Trophoblast cell (in vitro differentiated cells and primary cell): ENCODE data around the gene SND1.
A peak's percentile ranks its signal among the peaks of the same experiment; 100 is the strongest.
"Not testable (repeated sequence)": the region's sequence is repeated elsewhere in the genome, so short reads cannot be mapped to it uniquely, and the experiment has no call there.

Experiments
- DNase-seq, 2 donors: peaks; one replicate each; pipeline ENCODE4 v3.0.0-alpha.2; 2016
- H2AFZ ChIP-seq: 2 replicates; pipeline ENCODE4 v1.6.1; 2013; ENCODE audit warnings: low read length, moderate library complexity, mild to moderate bottlenecking; ENCODE audit not compliant: insufficient read depth, poor library complexity
- H2AK5ac ChIP-seq: 2 replicates; pipeline ENCODE4 v1.6.1; 2013; ENCODE audit warnings: mild to moderate bottlenecking, low read length
- H2BK120ac ChIP-seq: 2 replicates; pipeline ENCODE4 v1.6.1; 2013; ENCODE audit warnings: low read length, mild to moderate bottlenecking, moderate library complexity; ENCODE audit not compliant: insufficient read depth, poor library complexity
- H2BK12ac ChIP-seq: 2 replicates; pipeline ENCODE4 v1.6.1; 2013; ENCODE audit warnings: mild to moderate bottlenecking, low read length, moderate library complexity
- H2BK5ac ChIP-seq: 2 replicates; pipeline ENCODE4 v1.6.1; 2013; ENCODE audit warnings: low read length, low read depth, moderate library complexity, mild to moderate bottlenecking; ENCODE audit not compliant: poor library complexity
- H3K14ac ChIP-seq: 2 replicates; pipeline ENCODE4 v1.6.1; 2013; ENCODE audit warnings: mild to moderate bottlenecking, low read length
- H3K18ac ChIP-seq: 2 replicates; pipeline ENCODE4 v1.6.1; 2013; ENCODE audit warnings: mild to moderate bottlenecking, low read length
- H3K23ac ChIP-seq: 2 replicates; pipeline ENCODE4 v1.6.1; 2013; ENCODE audit warnings: low read length
- H3K27ac ChIP-seq: 2 replicates; pipeline ENCODE4 v1.5.1; 2013; ENCODE audit warnings: low read depth, mild to moderate bottlenecking, inconsistent platforms, low read length, moderate library complexity
- H3K27me3 ChIP-seq: 2 replicates; pipeline ENCODE4 v1.6.1; 2013; ENCODE audit warnings: inconsistent platforms, mild to moderate bottlenecking, low read length, moderate library complexity; ENCODE audit not compliant: insufficient read depth
- H3K36me3 ChIP-seq, 2 experiments: 1 replicate in 1 of 2; 2 replicates in 1 of 2; pipeline ENCODE4 v1.6.1; 2013; ENCODE audit warnings: low read length in 2 of 2, mild to moderate bottlenecking in 2 of 2, moderate library complexity in 1 of 2; ENCODE audit not compliant: insufficient read depth in 2 of 2, control insufficient read depth in 1 of 2
- H3K4ac ChIP-seq: 2 replicates; pipeline ENCODE4 v1.6.1; 2013; ENCODE audit warnings: low read depth, mild to moderate bottlenecking, low read length, moderate library complexity
- H3K4me1 ChIP-seq, 2 experiments: 1 replicate in 1 of 2; 2 replicates in 1 of 2; pipeline ENCODE4 v1.6.1; 2013; ENCODE audit warnings: low read length in 2 of 2, mild to moderate bottlenecking in 2 of 2, moderate library complexity in 1 of 2; ENCODE audit not compliant: insufficient read depth in 2 of 2, control insufficient read depth in 1 of 2
- H3K4me2 ChIP-seq: 2 replicates; pipeline ENCODE4 v1.6.1; 2013; ENCODE audit warnings: inconsistent platforms, mild to moderate bottlenecking, low read length, moderate library complexity
- H3K4me3 ChIP-seq: 2 replicates; pipeline ENCODE4 v1.5.1; 2013; ENCODE audit warnings: mild to moderate bottlenecking, low read depth, low read length, inconsistent platforms
- H3K79me1 ChIP-seq: one replicate; pipeline ENCODE4 v1.6.1; 2013; ENCODE audit warnings: low read length
- H3K79me2 ChIP-seq: 2 replicates; pipeline ENCODE4 v1.6.1; 2013; ENCODE audit warnings: low read length, mild to moderate bottlenecking; ENCODE audit not compliant: control insufficient read depth, insufficient read depth, poor library complexity
- H3K9ac ChIP-seq: 2 replicates; pipeline ENCODE4 v1.6.1; 2013; ENCODE audit warnings: mild to moderate bottlenecking, low read length
- H3K9me3 ChIP-seq: 2 replicates; pipeline ENCODE4 v1.6.1; 2013; ENCODE audit warnings: low read depth, mild to moderate bottlenecking, control low read depth, inconsistent platforms, low read length; ENCODE audit not compliant: insufficient read depth
- H4K12ac ChIP-seq: 2 replicates; pipeline ENCODE4 v1.6.1; 2013; ENCODE audit warnings: low read depth, mild to moderate bottlenecking, low read length, moderate library complexity
- H4K8ac ChIP-seq: 2 replicates; pipeline ENCODE4 v1.6.1; 2013; ENCODE audit warnings: low read depth, mild to moderate bottlenecking, low read length, moderate library complexity
- H4K91ac ChIP-seq: one replicate; pipeline ENCODE4 v1.6.1; 2013; ENCODE audit warnings: low read depth, mild to moderate bottlenecking, low read length, moderate library complexity
- WGBS: extraction: QIAGEN DNeasy Blood & Tissue Kit; methylation state at CpG from one replicate; pipeline ENCODE4 v1.1.7; 2013; ENCODE audit warnings: missing lambda C conversion rate; ENCODE audit not compliant: insufficient read length, insufficient coverage; ENCODE audit errors: extremely low coverage; 5-methylcytosine and 5-hydroxymethylcytosine counted together

Gene SND1

DNA sequence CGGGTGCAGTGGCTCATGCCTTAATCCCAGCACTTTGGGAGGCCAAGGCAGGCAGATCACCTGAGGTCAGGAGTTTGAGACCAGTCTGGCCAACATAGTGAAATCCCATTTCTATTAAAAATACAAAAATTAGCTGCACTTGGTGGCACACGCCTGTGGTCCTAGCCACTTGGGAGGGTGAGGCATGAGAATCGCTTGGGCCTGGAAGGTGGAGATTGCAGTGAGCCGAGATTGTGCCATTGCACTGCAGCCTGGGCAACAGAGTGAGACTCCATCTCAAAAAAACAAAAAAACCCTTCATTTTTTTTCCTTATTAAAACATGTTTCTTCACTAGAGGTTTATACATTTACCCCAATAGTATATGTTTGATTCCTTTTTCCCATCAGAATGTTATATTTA lies 22.9 kb downstream of the SND1 start:
- H3K4me2 ChIP-seq: not testable (repeated sequence)

DNA sequence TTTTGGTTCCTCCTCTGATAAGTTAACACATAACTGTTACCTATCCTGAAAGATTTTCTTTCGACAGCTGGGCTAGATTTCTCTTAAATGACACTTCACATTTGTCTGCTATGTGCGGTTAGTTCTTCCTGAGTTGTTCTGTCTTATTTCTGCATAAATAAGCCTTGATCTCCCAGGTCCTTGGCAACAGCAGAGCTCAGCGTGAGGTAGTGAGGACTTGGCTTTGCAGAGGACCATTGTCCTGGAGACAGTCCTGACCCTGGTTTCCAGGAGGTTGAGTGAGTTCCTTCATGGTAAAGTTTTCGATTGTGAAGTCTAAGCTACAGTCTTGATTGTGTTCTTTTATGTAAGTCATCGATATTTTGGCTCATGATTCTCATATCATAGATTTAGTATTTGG lies 23.7 kb downstream of the SND1 start:
- no peak overlapping the region for H3K23ac ChIP-seq
- no peak overlapping the region for H4K12ac ChIP-seq
- no peaks in the 10 kb centered on the region for H3K27me3 ChIP-seq
- no peak overlapping the region for H2BK12ac ChIP-seq
- H3K18ac ChIP-seq: no peak overlapping the region
- H3K4me3 ChIP-seq: no peak overlapping the region
- no peak for DNase-seq
- H3K4ac ChIP-seq: peak overlapping the region; percentile 4
- H3K79me1 ChIP-seq: no peaks in the 10 kb centered on the region
- no peak overlapping the region for H3K27ac ChIP-seq
- H3K36me3 ChIP-seq: peaks cover 3 to 6% of the 10 kb centered on the region in 2 experiments
- H4K8ac ChIP-seq: no peak overlapping the region
- H2BK5ac ChIP-seq: no peak overlapping the region
- H3K4me1 ChIP-seq: peaks cover 0 to 8% of the 10 kb centered on the region in 2 experiments
- H3K9me3 ChIP-seq: no peaks in the 10 kb centered on the region
- H4K91ac ChIP-seq: no peak overlapping the region
- no peak overlapping the region for H2AK5ac ChIP-seq
- H2BK120ac ChIP-seq: no peak overlapping the region
- H3K4me2 ChIP-seq: no peak overlapping the region
- no peak overlapping the region for H3K9ac ChIP-seq
- H3K79me2 ChIP-seq: no peaks in the 10 kb centered on the region
- no peak overlapping the region for H3K14ac ChIP-seq
- no peak overlapping the region for H2AFZ ChIP-seq
- WGBS: no CpG with 5 or more reads among the region's 5 CpGs

More for the DNA sequence above, 22.9 kb downstream of the SND1 start:
- not testable (repeated sequence) for H2AK5ac ChIP-seq, H3K9me3 ChIP-seq, H4K91ac ChIP-seq, H3K27ac ChIP-seq, H3K27me3 ChIP-seq, DNase-seq, H4K8ac ChIP-seq, H3K18ac ChIP-seq, H3K9ac ChIP-seq, H2BK12ac ChIP-seq, H3K36me3 ChIP-seq, H3K79me2 ChIP-seq, H3K14ac ChIP-seq, H2AFZ ChIP-seq, H3K79me1 ChIP-seq, H3K4me3 ChIP-seq, H2BK5ac ChIP-seq, H4K12ac ChIP-seq, H3K23ac ChIP-seq, H3K4me1 ChIP-seq, H2BK120ac ChIP-seq
- WGBS: no CpG with 5 or more reads among the region's 4 CpGs
- H3K4ac ChIP-seq: peak overlapping the region; percentile 37

DNA sequence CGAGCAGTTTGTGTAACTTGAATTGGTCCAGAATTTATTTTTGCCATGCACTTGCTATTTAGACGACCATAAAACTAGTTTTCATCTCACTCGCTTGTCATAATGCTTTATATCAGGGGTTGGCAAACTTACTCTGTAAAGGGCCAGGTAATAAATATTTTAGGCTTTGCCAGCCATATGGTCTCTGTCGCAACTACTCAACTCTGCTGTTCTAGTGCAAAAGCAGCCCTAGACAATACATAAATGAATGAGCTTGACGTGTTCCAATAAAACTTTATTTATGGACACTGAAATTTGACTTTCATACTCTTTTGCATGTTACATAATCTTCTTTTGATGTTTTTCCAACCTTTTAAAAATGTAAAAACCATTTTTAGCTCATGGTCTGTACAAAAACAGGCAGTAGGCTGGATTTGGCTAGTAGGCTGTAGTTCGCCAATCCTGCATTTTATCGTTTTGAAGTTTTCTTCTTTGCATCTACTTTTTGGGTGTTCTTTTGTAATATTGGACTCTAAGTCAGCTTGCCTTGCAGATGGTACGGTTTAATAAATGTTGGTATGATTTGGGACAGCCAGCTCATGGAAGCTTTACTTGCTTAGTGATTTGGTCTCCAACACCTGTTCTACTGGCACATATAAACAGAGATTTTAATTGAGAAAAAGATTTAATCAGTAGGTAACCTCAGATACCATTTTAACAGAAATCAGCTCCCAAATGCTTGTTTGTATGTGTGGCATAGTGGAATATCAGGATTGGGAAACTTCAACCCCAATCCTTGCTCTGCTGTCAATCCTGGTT lies 25.6 kb downstream of the SND1 start:
- no peak overlapping the region for H4K12ac ChIP-seq
- no peak overlapping the region for H3K18ac ChIP-seq
- H3K79me2 ChIP-seq: peaks cover 2% of the 10 kb centered on the region
- H2BK120ac ChIP-seq: no peak overlapping the region
- H3K4me3 ChIP-seq: no peak overlapping the region
- H2AK5ac ChIP-seq: no peak overlapping the region
- no peak overlapping the region for H2AFZ ChIP-seq
- no peak overlapping the region for H3K23ac ChIP-seq
- no peaks in the 10 kb centered on the region for H3K9me3 ChIP-seq
- H3K27ac ChIP-seq: no peak overlapping the region
- DNase-seq: no peak
- no peak overlapping the region for H3K4me2 ChIP-seq
- peaks cover 3 to 4% of the 10 kb centered on the region in 2 experiments for H3K36me3 ChIP-seq
- H3K4me1 ChIP-seq: peaks cover 0 to 8% of the 10 kb centered on the region in 2 experiments
- H4K8ac ChIP-seq: no peak overlapping the region
- H3K27me3 ChIP-seq: no peaks in the 10 kb centered on the region
- no peaks in the 10 kb centered on the region for H3K79me1 ChIP-seq
- no peak overlapping the region for H3K4ac ChIP-seq
- H3K9ac ChIP-seq: no peak overlapping the region
- WGBS: no CpG with 5 or more reads among the region's 8 CpGs
- no peak overlapping the region for H2BK5ac ChIP-seq
- H2BK12ac ChIP-seq: no peak overlapping the region
- H3K14ac ChIP-seq: no peak overlapping the region
- no peak overlapping the region for H4K91ac ChIP-seq

DNA sequence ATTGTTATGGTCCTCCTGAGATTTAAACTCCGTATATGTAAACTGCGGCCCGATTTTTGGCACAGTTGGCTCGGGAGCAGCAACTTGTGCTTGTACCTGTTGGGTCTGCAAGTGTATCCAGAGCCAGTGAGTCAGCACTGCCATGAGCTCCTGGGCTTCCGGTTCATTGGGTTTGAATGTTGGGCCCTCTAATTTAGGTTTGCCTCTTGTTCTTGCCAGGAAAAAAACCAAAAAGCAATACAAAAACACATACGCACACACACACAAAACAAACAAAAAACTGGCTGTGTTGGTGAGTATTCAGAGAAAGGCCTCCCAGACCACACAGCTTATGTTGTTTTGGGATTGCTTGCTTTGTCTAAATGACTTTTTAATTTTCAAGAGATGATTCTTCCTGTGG lies 26.3 kb downstream of the SND1 start:
- Histone ChIP-seq H3K36me3 (peaks cover 3 to 4% of the 10 kb centered on the region in 2 experiments), H3K4ac (no peak overlapping the region), H3K14ac (no peak overlapping the region), H3K9ac (no peak overlapping the region), H3K9me3 (no peaks in the 10 kb centered on the region), H3K4me3 (no peak overlapping the region), H3K18ac (no peak overlapping the region), H4K91ac (no peak overlapping the region), H2AK5ac (no peak overlapping the region), H4K12ac (no peak overlapping the region), H3K23ac (no peak overlapping the region), H3K4me2 (no peak overlapping the region), H3K27ac (no peak overlapping the region), H3K79me2 (peaks cover 2% of the 10 kb centered on the region), H3K4me1 (peaks cover 0 to 6% of the 10 kb centered on the region in 2 experiments), H3K79me1 (no peaks in the 10 kb centered on the region), H4K8ac (no peak overlapping the region), H2AFZ (no peak overlapping the region), H2BK5ac (no peak overlapping the region), H3K27me3 (no peaks in the 10 kb centered on the region), H2BK12ac (no peak overlapping the region), H2BK120ac (no peak overlapping the region)
- no CpG with 5 or more reads among the region's 6 CpGs for WGBS
- DNase-seq: no peak
